DOHH2 (cell line): ENCODE results near the gene BORCS8.

ENCODE experiments used
- CTCF ChIP-seq: fragments of 200-600 bp; sonication (generic); IDR thresholded peaks from one replicate; pipeline ENCODE4 v1.5.1; 2014; ENCODE audit warnings: antibody characterized with exemption, mild to moderate bottlenecking, low read depth, low read length; ENCODE audit not compliant: poor library complexity, severe bottlenecking
- EZH2phosphoT487 ChIP-seq: fragments of 200-600 bp; sonication (generic); IDR thresholded peaks from 2 replicates; pipeline ENCODE4 v1.6.1; 2017; ENCODE audit warnings: borderline replicate concordance, mild to moderate bottlenecking, antibody characterized with exemption, low read length, moderate library complexity, mixed read lengths

DNA sequence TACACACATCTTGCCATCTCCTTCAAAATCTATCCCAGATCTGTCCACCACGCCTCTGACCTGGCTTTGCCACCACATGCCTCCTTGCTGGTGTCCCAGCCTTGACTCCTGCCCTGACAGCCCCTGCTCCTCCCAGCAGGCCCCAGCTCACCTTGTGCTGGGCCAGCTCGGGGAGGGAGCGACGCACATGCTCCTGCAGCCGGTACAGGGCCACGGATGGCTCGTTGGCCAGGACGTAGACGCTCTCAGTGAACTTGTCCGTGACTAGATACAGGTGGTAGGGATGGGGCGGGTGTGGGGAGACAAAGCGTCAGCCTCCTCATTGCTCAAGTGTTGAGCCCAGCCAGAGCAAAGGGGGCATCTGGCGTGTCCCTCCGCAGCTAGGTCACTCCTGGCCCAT is 5.2 kb downstream of the BORCS8 start:
- TF ChIP-seq CTCF (no peak), EZH2phosphoT487 (no peak)
